Measurements from ENCODE around the gene KLRF2. TPM values are rescaled to one million over a fixed set of nuclear protein-coding genes. Genes with fewer than 3 reads are reported as not detected.

Gene KLRF2
- total RNA-seq, 4 donors from 2014 or later, result not detected

DNA sequence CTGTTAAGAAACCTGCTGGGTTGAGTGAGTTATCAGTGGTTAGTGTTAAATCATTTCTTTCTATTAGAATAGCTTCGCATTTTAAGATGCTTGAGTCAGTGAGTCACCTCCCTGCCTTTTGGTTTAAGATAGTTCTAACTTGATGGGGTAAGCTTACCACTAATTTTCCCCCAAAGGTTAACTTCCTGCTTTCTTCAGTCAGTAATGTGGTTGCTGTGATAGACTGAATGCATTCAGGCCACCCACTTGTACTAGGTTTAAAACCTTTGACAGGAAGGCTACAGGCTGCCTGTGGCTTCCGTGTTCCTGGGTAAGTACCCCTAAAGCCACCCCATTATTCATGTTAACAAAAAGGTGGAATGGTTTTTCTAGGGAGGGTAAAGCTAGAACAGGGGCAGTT lies 25.6 kb downstream of the KLRF2 start:
- intact Hi-C loops (cut with DNase I), result no loop called here
- no peak for DNase-seq (ENCODE audit: extremely low spot score)
- no peak for TF ChIP-seq POLR2AphosphoS5 (IDR thresholded peaks at IDR 0.05)
- TF ChIP-seq, protein P1, sequence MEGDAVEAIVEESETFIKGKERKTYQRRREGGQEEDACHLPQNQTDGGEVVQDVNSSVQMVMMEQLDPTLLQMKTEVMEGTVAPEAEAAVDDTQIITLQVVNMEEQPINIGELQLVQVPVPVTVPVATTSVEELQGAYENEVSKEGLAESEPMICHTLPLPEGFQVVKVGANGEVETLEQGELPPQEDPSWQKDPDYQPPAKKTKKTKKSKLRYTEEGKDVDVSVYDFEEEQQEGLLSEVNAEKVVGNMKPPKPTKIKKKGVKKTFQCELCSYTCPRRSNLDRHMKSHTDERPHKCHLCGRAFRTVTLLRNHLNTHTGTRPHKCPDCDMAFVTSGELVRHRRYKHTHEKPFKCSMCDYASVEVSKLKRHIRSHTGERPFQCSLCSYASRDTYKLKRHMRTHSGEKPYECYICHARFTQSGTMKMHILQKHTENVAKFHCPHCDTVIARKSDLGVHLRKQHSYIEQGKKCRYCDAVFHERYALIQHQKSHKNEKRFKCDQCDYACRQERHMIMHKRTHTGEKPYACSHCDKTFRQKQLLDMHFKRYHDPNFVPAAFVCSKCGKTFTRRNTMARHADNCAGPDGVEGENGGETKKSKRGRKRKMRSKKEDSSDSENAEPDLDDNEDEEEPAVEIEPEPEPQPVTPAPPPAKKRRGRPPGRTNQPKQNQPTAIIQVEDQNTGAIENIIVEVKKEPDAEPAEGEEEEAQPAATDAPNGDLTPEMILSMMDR (IDR thresholded peaks at IDR 0.05), result no peak
- TF ChIP-seq EP300 (IDR thresholded peaks at IDR 0.05), result no peak
- no peak for TF ChIP-seq POLR2A (IDR thresholded peaks at IDR 0.05; ENCODE audit: low read depth)
- WGBS, result 70% methylated on average over 2 of the region's 2 CpGs
- Histone ChIP-seq H3K27me3 (no peaks in the 10 kb centered on the region), H3K4me3 (no peak overlapping the region), H3K4me1 (no peaks in the 10 kb centered on the region), H3K36me3 (no peaks in the 10 kb centered on the region), H3K9me3 (peaks cover 0 to 36% (median 31%) of the 10 kb centered on the region in 4 donors), H3K27ac (replicated peaks in 1 of 4) (no peak overlapping the region)

- H3K36me3 ChIP-seq, result no peaks in the 10 kb centered on the region
- WGBS, result 87% methylated on average over 7 of the region's 7 CpGs
- H3K4me3 ChIP-seq, result no peak overlapping the region
- no peak for DNase-seq (ENCODE audit: extremely low spot score)
- TF ChIP-seq POLR2AphosphoS5 (IDR thresholded peaks at IDR 0.05) (no peak), POLR2A (IDR thresholded peaks at IDR 0.05; ENCODE audit: low read depth) (no peak), EP300 (IDR thresholded peaks at IDR 0.05) (no peak)
- TF ChIP-seq, protein P1 (IDR thresholded peaks at IDR 0.05), result no peak
- peaks cover 0 to 34% (median 29%) of the 10 kb centered on the region in 4 donors for H3K9me3 ChIP-seq
- no peak overlapping the region for H3K27ac ChIP-seq (replicated peaks in 1 of 4)
- no peaks in the 10 kb centered on the region for H3K4me1 ChIP-seq
- no peaks in the 10 kb centered on the region for H3K27me3 ChIP-seq
- intact Hi-C loops (cut with DNase I), result no loop called here
Measured at GRCh38 chr12:9907769-9908168, 26.5 kb downstream of the KLRF2 start.

- intact Hi-C loops (cut with DNase I), result no loop called here
- DNase-seq (ENCODE audit: extremely low spot score), result no peak
- H3K27ac ChIP-seq (replicated peaks in 1 of 4), result no peak overlapping the region
- TF ChIP-seq EP300 (IDR thresholded peaks at IDR 0.05), result no peak
- TF ChIP-seq, protein P1 (IDR thresholded peaks at IDR 0.05), result no peak
- TF ChIP-seq POLR2AphosphoS5 (IDR thresholded peaks at IDR 0.05), result no peak
- no peak for TF ChIP-seq POLR2A (IDR thresholded peaks at IDR 0.05; ENCODE audit: low read depth)
- no peaks in the 10 kb centered on the region for H3K27me3 ChIP-seq
- H3K4me1 ChIP-seq, result no peaks in the 10 kb centered on the region
- no peaks in the 10 kb centered on the region for H3K36me3 ChIP-seq
- peaks cover 0 to 30% (median 25%) of the 10 kb centered on the region in 4 donors for H3K9me3 ChIP-seq
- H3K4me3 ChIP-seq, result no peak overlapping the region
- WGBS, result 70% methylated on average over 4 of the region's 4 CpGs
Measured at GRCh38 chr12:9908350-9908749, 27.1 kb downstream of the KLRF2 start.

DNA sequence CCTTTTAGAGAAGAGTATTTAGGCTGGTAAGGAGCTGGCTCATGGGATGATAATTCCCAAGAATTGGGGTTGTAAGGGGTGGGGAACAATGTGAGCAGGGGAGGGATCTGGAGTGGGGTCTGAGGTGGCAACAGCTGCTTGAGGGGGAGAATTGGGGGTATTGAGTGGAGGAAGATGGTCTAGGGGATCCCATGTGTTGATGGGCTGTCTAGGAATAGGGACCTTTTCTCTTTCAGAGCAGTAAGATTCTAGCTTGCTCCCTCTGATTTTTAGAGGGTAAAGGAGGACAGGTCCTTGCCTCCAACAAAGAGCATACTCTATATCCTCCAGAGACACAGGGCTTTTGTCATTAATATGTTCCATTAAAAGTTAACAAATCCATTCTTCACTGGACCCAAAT lies 28.4 kb downstream of the KLRF2 start:
- Histone ChIP-seq H3K27ac (replicated peaks in 1 of 4) (no peak overlapping the region), H3K36me3 (no peaks in the 10 kb centered on the region), H3K27me3 (no peaks in the 10 kb centered on the region), H3K4me1 (no peaks in the 10 kb centered on the region), H3K9me3 (peaks cover 0 to 27% (median 24%) of the 10 kb centered on the region in 4 donors), H3K4me3 (no peak overlapping the region)
- intact Hi-C loops (cut with DNase I), result no loop called here
- TF ChIP-seq EP300 (IDR thresholded peaks at IDR 0.05) (no peak), POLR2A (IDR thresholded peaks at IDR 0.05; ENCODE audit: low read depth) (no peak), POLR2AphosphoS5 (IDR thresholded peaks at IDR 0.05) (no peak)
- TF ChIP-seq, protein P1 (IDR thresholded peaks at IDR 0.05), result no peak
- no peak for DNase-seq (ENCODE audit: extremely low spot score)

GRCh38 chr12:9910716-9911421 lies 29.6 kb downstream of the KLRF2 start:
- peaks cover 0 to 27% (median 24%) of the 10 kb centered on the region in 4 donors for H3K9me3 ChIP-seq
- H3K36me3 ChIP-seq, result no peaks in the 10 kb centered on the region
- intact Hi-C loops (cut with DNase I), result no loop called here
- no peak overlapping the region for H3K27ac ChIP-seq (replicated peaks in 1 of 4)
- DNase-seq (ENCODE audit: extremely low spot score), result no peak
- no peak overlapping the region for H3K4me3 ChIP-seq
- TF ChIP-seq EP300 (IDR thresholded peaks at IDR 0.05) (no peak), POLR2AphosphoS5 (IDR thresholded peaks at IDR 0.05) (no peak), POLR2A (IDR thresholded peaks at IDR 0.05; ENCODE audit: low read depth) (no peak)
- TF ChIP-seq, protein P1 (IDR thresholded peaks at IDR 0.05), result no peak
- 80% methylated on average over 7 of the region's 7 CpGs for WGBS
- H3K4me1 ChIP-seq, result no peaks in the 10 kb centered on the region
- no peaks in the 10 kb centered on the region for H3K27me3 ChIP-seq

Measured in esophagus muscularis mucosa (tissue), 4 donors.